SK-N-SH treated with all-trans-retinoic acid at 6 μM for 48 hours (cell line): Measurements from ENCODE around the gene BPIFB2.

Experiments
- ATAC-seq: fragments of 200-7000 bp; cut with Tn5 transposase; 3 replicates; pipeline ENCODE4 v1.9.1; 2020; ENCODE audit warnings: mild to moderate bottlenecking, moderate library complexity
- ARNTL ChIP-seq: fragments of 450-650 bp; formaldehyde crosslinking; IDR thresholded peaks from 2 replicates; pipeline ENCODE4 v1.5.0; 2020; ENCODE audit warnings: low read depth, mild to moderate bottlenecking, moderate library complexity, borderline replicate concordance
- BACH2 ChIP-seq: fragments of 250-450 bp; sonication (Bioruptor Pico); IDR thresholded peaks from 2 replicates; pipeline ENCODE4 v1.9.0; 2021; ENCODE audit warnings: mild to moderate bottlenecking, borderline replicate concordance
- CREB5 ChIP-seq: fragments of 250-450 bp; sonication (Bioruptor Pico); IDR thresholded peaks from 2 replicates; pipeline ENCODE4 v1.5.1; 2020; ENCODE audit warnings: low read depth, mild to moderate bottlenecking, moderate library complexity
- ESRRG ChIP-seq: fragments of 250-450 bp; sonication (Bioruptor Pico); IDR thresholded peaks from 2 replicates; pipeline ENCODE4 v1.6.1; 2021; ENCODE audit warnings: mild to moderate bottlenecking
- GLIS3 ChIP-seq: fragments of 250-450 bp; sonication (Bioruptor Pico); IDR thresholded peaks from 2 replicates; pipeline ENCODE4 v1.5.0; 2020; ENCODE audit warnings: mild to moderate bottlenecking, moderate library complexity
- ISL1 ChIP-seq: fragments of 250-450 bp; sonication (Bioruptor Pico); IDR thresholded peaks from 2 replicates; pipeline ENCODE4 v2.1.2; 2022; ENCODE audit warnings: mild to moderate bottlenecking, moderate library complexity
- OSR1 ChIP-seq: fragments of 250-450 bp; sonication (Bioruptor Pico); IDR thresholded peaks from 2 replicates; pipeline ENCODE4 v1.8.0; 2022; ENCODE audit warnings: moderate library complexity, mild to moderate bottlenecking, inconsistent platforms
- PATZ1 ChIP-seq: fragments of 250-450 bp; sonication (Bioruptor Pico); IDR thresholded peaks from 2 replicates; pipeline ENCODE4 v1.8.0; 2020; ENCODE audit warnings: mild to moderate bottlenecking, moderate library complexity, borderline replicate concordance
- POU6F1 ChIP-seq: fragments of 250-450 bp; sonication (Bioruptor Pico); IDR thresholded peaks from 2 replicates; pipeline ENCODE4 v1.8.0; 2021; ENCODE audit warnings: low read depth, mild to moderate bottlenecking, moderate library complexity, borderline replicate concordance
- PPARA ChIP-seq: fragments of 250-450 bp; sonication (Bioruptor Pico); IDR thresholded peaks from 2 replicates; pipeline ENCODE4 v1.5.0; 2020; ENCODE audit warnings: mild to moderate bottlenecking, borderline replicate concordance
- RARB ChIP-seq: fragments of 250-450 bp; sonication (Bioruptor Pico); IDR thresholded peaks from 2 replicates; pipeline ENCODE4 v1.8.0; 2021; ENCODE audit warnings: mild to moderate bottlenecking, moderate library complexity
- TCF4 ChIP-seq: fragments of 250-450 bp; sonication (Bioruptor Pico); IDR thresholded peaks from 2 replicates; pipeline ENCODE4 v1.8.0; 2021; ENCODE audit warnings: mild to moderate bottlenecking, moderate library complexity, borderline replicate concordance
- TOX ChIP-seq: fragments of 250-450 bp; sonication (Bioruptor Pico); IDR thresholded peaks from 2 replicates; pipeline ENCODE4 v1.8.0; 2021; ENCODE audit warnings: mild to moderate bottlenecking, moderate library complexity, borderline replicate concordance
- TSHZ2 ChIP-seq: fragments of 250-450 bp; sonication (Bioruptor Pico); IDR thresholded peaks from 2 replicates; pipeline ENCODE4 v1.5.0; 2020; ENCODE audit warnings: mild to moderate bottlenecking, moderate library complexity
- ZC3H10 ChIP-seq: fragments of 250-450 bp; sonication (Bioruptor Pico); IDR thresholded peaks from 2 replicates; pipeline ENCODE4 v1.5.1; 2021; ENCODE audit warnings: mild to moderate bottlenecking, moderate library complexity
- ZNF565 ChIP-seq: fragments of 450-650 bp; formaldehyde crosslinking; conservative IDR thresholded peaks from 2 replicates; pipeline ENCODE4 v1.5.0; 2020; ENCODE audit warnings: low read depth, mild to moderate bottlenecking, moderate library complexity
- ZNF70 ChIP-seq: fragments of 450-650 bp; formaldehyde crosslinking; IDR thresholded peaks from 2 replicates; pipeline ENCODE4 v1.5.0; 2020; ENCODE audit warnings: mild to moderate bottlenecking, moderate library complexity
- ZNF8 ChIP-seq: fragments of 450-650 bp; formaldehyde crosslinking; IDR thresholded peaks from 2 replicates; pipeline ENCODE4 v1.5.0; 2020; ENCODE audit warnings: mild to moderate bottlenecking, moderate library complexity
- TF ChIP-seq, protein P1 (sequence below): fragments of 250-450 bp; sonication (Bioruptor Pico); IDR thresholded peaks from 2 replicates; pipeline ENCODE4 v1.5.1; 2021; ENCODE audit warnings: mild to moderate bottlenecking, moderate library complexity

Gene BPIFB2

GRCh38 chr20:33021879-33022278, 14.4 kb downstream of the BPIFB2 start:
- TF ChIP-seq ARNTL (no peak), ZNF70 (CRISPR knock-in tag) (no peak), POU6F1 (CRISPR knock-in tag) (no peak), OSR1 (CRISPR knock-in tag) (no peak), TCF4 (CRISPR knock-in tag) (no peak), BACH2 (CRISPR knock-in tag) (no peak), ESRRG (no peak), ZNF8 (CRISPR knock-in tag) (no peak), PPARA (CRISPR knock-in tag) (no peak), TSHZ2 (CRISPR knock-in tag) (no peak), PATZ1 (CRISPR knock-in tag) (no peak), CREB5 (no peak), ZC3H10 (CRISPR knock-in tag) (no peak)
- TF ChIP-seq, protein P1, sequence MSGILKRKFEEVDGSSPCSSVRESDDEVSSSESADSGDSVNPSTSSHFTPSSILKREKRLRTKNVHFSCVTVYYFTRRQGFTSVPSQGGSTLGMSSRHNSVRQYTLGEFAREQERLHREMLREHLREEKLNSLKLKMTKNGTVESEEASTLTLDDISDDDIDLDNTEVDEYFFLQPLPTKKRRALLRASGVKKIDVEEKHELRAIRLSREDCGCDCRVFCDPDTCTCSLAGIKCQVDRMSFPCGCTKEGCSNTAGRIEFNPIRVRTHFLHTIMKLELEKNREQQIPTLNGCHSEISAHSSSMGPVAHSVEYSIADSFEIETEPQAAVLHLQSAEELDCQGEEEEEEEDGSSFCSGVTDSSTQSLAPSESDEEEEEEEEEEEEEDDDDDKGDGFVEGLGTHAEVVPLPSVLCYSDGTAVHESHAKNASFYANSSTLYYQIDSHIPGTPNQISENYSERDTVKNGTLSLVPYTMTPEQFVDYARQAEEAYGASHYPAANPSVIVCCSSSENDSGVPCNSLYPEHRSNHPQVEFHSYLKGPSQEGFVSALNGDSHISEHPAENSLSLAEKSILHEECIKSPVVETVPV = no peak
- ATAC-seq = no peak

DNA sequence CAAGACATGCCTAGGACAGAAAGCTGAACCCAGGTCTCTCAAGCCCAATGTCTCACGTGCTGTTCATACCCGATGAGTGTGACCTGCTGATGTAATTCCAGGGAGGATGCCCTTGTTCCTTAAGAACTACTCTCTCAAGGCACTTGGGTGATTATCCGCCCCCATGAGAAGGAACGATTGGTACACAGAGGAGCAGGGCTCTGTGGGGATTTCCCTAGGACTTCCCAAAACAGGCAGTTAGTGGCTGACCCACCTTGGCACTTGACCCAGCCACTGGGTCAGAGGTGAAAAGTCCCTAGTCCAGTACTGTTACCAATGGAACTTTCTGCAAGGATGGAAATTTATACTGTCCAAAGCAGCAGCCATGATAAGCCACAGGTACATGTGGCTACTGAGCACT, 14.8 kb downstream of the BPIFB2 start:
- no peak for ATAC-seq
- no peak for TF ChIP-seq ISL1 (CRISPR knock-in tag)
- no peak for TF ChIP-seq ZC3H10 (CRISPR knock-in tag)
- TF ChIP-seq PPARA (CRISPR knock-in tag) = no peak
- no peak for TF ChIP-seq TSHZ2 (CRISPR knock-in tag)
- no peak for TF ChIP-seq BACH2 (CRISPR knock-in tag)
- no peak for TF ChIP-seq ZNF70 (CRISPR knock-in tag)
- TF ChIP-seq POU6F1 (CRISPR knock-in tag) = no peak
- no peak for TF ChIP-seq TOX (CRISPR knock-in tag)
- TF ChIP-seq PATZ1 (CRISPR knock-in tag) = no peak
- no peak for TF ChIP-seq RARB (CRISPR knock-in tag)
- no peak for TF ChIP-seq CREB5
- no peak for TF ChIP-seq TCF4 (CRISPR knock-in tag)
- no peak for TF ChIP-seq OSR1 (CRISPR knock-in tag)
- TF ChIP-seq ZNF565 (CRISPR knock-in tag) = no peak
- TF ChIP-seq, protein P1 = no peak
- TF ChIP-seq GLIS3 (CRISPR knock-in tag) = no peak
